ENCODE results near the gene SLC22A15.
"Not testable (repeated sequence)": the region's sequence is repeated elsewhere in the genome, so short reads cannot be mapped to it uniquely, and the experiment has no call there.

The SLC22A15 gene

DNA sequence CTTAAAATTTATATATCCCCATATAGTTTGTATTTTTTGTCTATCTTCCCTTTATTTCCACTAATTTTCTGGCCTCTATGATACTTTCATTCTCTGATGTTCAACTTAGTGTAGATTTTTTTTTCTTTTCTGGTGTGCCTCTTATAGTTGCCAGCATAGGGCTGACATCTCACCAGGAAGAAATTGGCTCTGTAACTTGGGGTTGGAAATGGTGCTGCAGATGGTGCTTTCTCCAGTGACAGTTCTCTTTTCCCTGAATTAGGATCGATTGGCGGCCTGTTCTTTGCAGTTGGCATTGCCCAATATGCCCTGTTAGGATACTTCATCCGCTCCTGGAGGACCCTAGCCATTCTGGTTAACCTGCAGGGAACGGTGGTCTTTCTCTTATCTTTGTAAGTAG is 50.3 kb downstream of the SLC22A15 start:
- Histone ChIP-seq H3K4me3 (ENCODE audit: low read length in 2 of 2) (no peak overlapping the region), H3K9ac (ENCODE audit: low read depth in 1 of 2, low read length in 2 of 2) (no peak overlapping the region), H3K27ac (ENCODE audit: low read depth in 2 of 2, low read length in 2 of 2) (no peak overlapping the region), H3K36me3 (ENCODE audit: control insufficient read depth in 2 of 2, insufficient read depth in 2 of 2, low read length in 2 of 2) (no peaks in the 10 kb centered on the region), H3K9me3 (ENCODE audit: control insufficient read depth in 2 of 2, low read length in 2 of 2) (no peaks in the 10 kb centered on the region), H3K27me3 (ENCODE audit: control insufficient read depth in 2 of 2, insufficient read depth in 2 of 2, low read length in 2 of 2) (no peaks in the 10 kb centered on the region), H3K4me1 (ENCODE audit: control insufficient read depth in 2 of 2, insufficient read depth in 2 of 2, low read length in 2 of 2) (no peaks in the 10 kb centered on the region)

DNA sequence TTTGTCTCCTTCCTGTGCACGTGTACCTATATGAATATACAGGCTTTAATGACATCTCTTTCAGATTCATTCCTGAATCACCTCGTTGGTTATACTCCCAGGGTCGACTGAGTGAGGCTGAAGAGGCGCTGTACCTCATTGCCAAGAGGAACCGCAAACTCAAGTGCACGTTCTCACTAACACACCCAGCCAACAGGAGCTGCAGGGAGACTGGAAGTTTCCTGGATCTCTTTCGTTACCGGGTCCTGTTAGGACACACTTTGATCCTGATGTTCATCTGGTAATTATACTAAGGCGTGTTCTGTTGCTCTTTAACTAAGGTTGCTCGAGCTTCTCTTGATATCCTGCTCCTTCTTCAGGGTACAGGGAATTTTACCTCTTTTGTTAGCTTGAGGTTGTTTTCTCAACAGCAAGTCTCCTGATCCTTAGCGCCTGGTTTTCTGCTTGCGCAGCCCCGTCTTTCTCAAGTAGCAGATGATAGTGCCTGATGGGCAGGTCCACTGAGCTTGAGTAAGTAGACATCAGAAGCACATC is 55.1 kb downstream of the SLC22A15 start:
- Histone ChIP-seq H3K9ac (ENCODE audit: low read depth in 1 of 2, low read length in 2 of 2) (no peak overlapping the region), H3K9me3 (ENCODE audit: control insufficient read depth in 2 of 2, low read length in 2 of 2) (no peaks in the 10 kb centered on the region), H3K4me1 (ENCODE audit: control insufficient read depth in 2 of 2, insufficient read depth in 2 of 2, low read length in 2 of 2) (no peaks in the 10 kb centered on the region), H3K27me3 (ENCODE audit: control insufficient read depth in 2 of 2, insufficient read depth in 2 of 2, low read length in 2 of 2) (no peaks in the 10 kb centered on the region), H3K27ac (ENCODE audit: low read depth in 2 of 2, low read length in 2 of 2) (no peak overlapping the region), H3K36me3 (ENCODE audit: control insufficient read depth in 2 of 2, insufficient read depth in 2 of 2, low read length in 2 of 2) (no peaks in the 10 kb centered on the region), H3K4me3 (ENCODE audit: low read length in 2 of 2) (peak overlapping the region in 1 of 2 donors; percentile 2)

DNA sequence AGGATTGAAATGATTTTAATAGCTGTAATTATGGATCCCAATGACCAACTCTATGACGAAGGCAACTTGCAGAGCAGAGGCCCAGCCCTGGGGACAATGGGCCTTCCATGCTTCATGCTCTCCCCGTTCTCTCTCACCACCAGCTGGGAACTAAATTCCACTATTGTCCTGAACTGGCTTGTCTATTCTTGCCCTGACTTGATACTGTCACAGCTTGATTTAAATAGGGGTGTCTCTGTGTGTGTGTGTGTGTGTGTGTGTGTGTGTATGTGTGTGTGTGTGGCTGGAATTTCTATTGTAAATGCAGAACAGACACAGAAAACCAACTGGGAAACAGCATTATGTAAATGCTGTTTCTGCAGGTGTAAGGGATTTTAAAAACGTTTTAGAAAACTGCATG is 57.0 kb downstream of the SLC22A15 start:
- no peaks in the 10 kb centered on the region for H3K27me3 ChIP-seq (ENCODE audit: control insufficient read depth in 2 of 2, insufficient read depth in 2 of 2, low read length in 2 of 2)
- H3K4me1 ChIP-seq (ENCODE audit: control insufficient read depth in 2 of 2, insufficient read depth in 2 of 2, low read length in 2 of 2), result no peaks in the 10 kb centered on the region
- no peaks in the 10 kb centered on the region for H3K36me3 ChIP-seq (ENCODE audit: control insufficient read depth in 2 of 2, insufficient read depth in 2 of 2, low read length in 2 of 2)
- no peak overlapping the region for H3K9ac ChIP-seq (ENCODE audit: low read depth in 1 of 2, low read length in 2 of 2)
- H3K9me3 ChIP-seq (ENCODE audit: control insufficient read depth in 2 of 2, low read length in 2 of 2), result no peaks in the 10 kb centered on the region
- no peak overlapping the region for H3K4me3 ChIP-seq (ENCODE audit: low read length in 2 of 2)
- H3K27ac ChIP-seq (ENCODE audit: low read depth in 2 of 2, low read length in 2 of 2), result no peak overlapping the region

DNA sequence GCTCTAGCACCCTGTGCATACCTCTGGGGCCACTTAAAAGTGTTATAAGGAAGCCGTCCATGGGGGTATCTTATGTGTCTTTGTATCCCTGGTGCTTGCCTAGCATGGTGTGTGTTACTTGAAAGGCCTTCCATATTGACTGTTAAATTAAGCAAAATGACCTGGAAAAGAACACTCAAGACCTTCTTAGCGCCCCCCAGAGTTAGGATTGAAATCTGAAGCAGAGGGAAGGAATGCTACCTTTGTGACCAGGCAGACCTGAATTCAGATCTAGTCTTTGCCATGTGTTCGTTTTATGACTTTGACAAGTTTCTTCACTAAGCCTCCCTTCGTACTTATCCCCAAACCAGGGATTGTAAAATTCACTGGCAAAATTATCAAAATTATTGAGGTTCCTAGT is 59.9 kb downstream of the SLC22A15 start:
- H3K36me3 ChIP-seq (ENCODE audit: control insufficient read depth in 2 of 2, insufficient read depth in 2 of 2, low read length in 2 of 2), result no peaks in the 10 kb centered on the region
- H3K4me1 ChIP-seq (ENCODE audit: control insufficient read depth in 2 of 2, insufficient read depth in 2 of 2, low read length in 2 of 2), result no peaks in the 10 kb centered on the region
- no peaks in the 10 kb centered on the region for H3K9me3 ChIP-seq (ENCODE audit: control insufficient read depth in 2 of 2, low read length in 2 of 2)
- H3K27me3 ChIP-seq (ENCODE audit: control insufficient read depth in 2 of 2, insufficient read depth in 2 of 2, low read length in 2 of 2), result no peaks in the 10 kb centered on the region
- H3K9ac ChIP-seq (ENCODE audit: low read depth in 1 of 2, low read length in 2 of 2), result no peak overlapping the region
- no peak overlapping the region for H3K27ac ChIP-seq (ENCODE audit: low read depth in 2 of 2, low read length in 2 of 2)
- no peak overlapping the region for H3K4me3 ChIP-seq (ENCODE audit: low read length in 2 of 2)

DNA sequence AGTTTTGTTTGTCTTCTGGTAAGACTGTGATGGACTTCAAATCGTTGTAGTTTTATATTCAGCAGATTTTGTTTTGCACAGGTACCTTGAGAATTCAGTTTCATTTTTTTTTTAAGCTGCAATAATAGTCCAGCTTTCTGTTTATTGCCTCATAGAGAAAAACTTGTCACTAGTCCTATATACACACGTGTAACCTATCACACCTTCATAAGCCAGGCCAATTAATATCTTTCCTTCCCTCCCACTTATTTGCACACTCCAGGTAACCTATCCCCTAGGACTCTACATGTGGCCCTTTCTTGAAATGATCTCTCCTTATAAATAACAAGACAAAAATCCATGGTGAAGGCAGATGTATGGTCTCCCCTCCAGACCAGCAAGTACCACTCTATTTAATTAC is 62.4 kb downstream of the SLC22A15 start:
- Histone ChIP-seq H3K4me3 (ENCODE audit: low read length in 2 of 2) (no peak overlapping the region), H3K4me1 (ENCODE audit: control insufficient read depth in 2 of 2, insufficient read depth in 2 of 2, low read length in 2 of 2) (no peaks in the 10 kb centered on the region), H3K9me3 (ENCODE audit: control insufficient read depth in 2 of 2, low read length in 2 of 2) (no peaks in the 10 kb centered on the region), H3K27ac (ENCODE audit: low read depth in 2 of 2, low read length in 2 of 2) (no peak overlapping the region), H3K27me3 (ENCODE audit: control insufficient read depth in 2 of 2, insufficient read depth in 2 of 2, low read length in 2 of 2) (no peaks in the 10 kb centered on the region), H3K9ac (ENCODE audit: low read depth in 1 of 2, low read length in 2 of 2) (no peak overlapping the region), H3K36me3 (ENCODE audit: control insufficient read depth in 2 of 2, insufficient read depth in 2 of 2, low read length in 2 of 2) (no peaks in the 10 kb centered on the region)

DNA sequence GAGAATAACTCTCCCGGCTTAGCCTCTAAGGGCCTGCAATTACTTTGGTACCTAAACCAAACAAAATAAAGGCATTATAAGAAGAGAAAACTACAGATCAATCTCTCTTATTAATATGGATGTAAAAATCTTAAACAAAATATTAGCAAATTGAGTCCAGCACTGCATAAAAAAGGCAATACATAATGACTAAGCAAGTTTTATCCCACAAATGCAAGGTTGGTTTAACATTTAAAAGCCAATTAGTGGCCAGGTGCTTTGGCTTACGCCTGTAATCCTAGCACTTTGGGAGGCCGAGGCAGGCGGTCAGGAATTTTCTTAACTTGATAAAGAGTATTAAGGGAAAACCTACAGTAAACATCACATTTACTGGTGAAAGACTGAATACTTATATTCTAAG is 67.8 kb downstream of the SLC22A15 start:
- Histone ChIP-seq H3K27ac (ENCODE audit: low read depth in 2 of 2, low read length in 2 of 2) (no peak overlapping the region), H3K4me1 (ENCODE audit: control insufficient read depth in 2 of 2, insufficient read depth in 2 of 2, low read length in 2 of 2) (no peaks in the 10 kb centered on the region), H3K4me3 (ENCODE audit: low read length in 2 of 2) (no peak overlapping the region), H3K36me3 (ENCODE audit: control insufficient read depth in 2 of 2, insufficient read depth in 2 of 2, low read length in 2 of 2) (no peaks in the 10 kb centered on the region), H3K27me3 (ENCODE audit: control insufficient read depth in 2 of 2, insufficient read depth in 2 of 2, low read length in 2 of 2) (no peaks in the 10 kb centered on the region), H3K9me3 (ENCODE audit: control insufficient read depth in 2 of 2, low read length in 2 of 2) (no peaks in the 10 kb centered on the region), H3K9ac (ENCODE audit: low read depth in 1 of 2, low read length in 2 of 2) (no peak overlapping the region)

DNA sequence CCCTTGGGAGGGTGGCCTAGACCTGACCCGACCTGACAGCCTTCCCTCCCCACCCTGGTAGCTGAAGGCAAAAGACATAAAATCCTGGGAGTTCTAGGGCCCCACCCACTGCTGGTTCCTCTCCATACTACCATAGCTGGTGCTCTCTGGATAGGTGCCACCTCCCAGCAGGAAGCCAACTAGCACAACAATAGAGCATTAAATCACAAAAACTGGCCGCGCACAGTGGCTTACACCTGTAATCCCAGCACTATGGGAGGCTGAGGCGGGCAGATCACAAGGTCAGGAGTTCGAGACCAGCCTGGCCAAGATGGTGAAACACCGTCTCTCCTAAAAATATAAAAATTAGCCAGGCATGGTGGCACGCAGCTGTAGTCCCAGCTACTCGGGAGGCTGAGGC is 70.6 kb downstream of the SLC22A15 start:
- not testable (repeated sequence) for H3K36me3 ChIP-seq (ENCODE audit: control insufficient read depth in 2 of 2, insufficient read depth in 2 of 2, low read length in 2 of 2); H3K9ac ChIP-seq (ENCODE audit: low read depth in 1 of 2, low read length in 2 of 2); H3K27ac ChIP-seq (ENCODE audit: low read depth in 2 of 2, low read length in 2 of 2); H3K9me3 ChIP-seq (ENCODE audit: control insufficient read depth in 2 of 2, low read length in 2 of 2); H3K27me3 ChIP-seq (ENCODE audit: control insufficient read depth in 2 of 2, insufficient read depth in 2 of 2, low read length in 2 of 2); H3K4me1 ChIP-seq (ENCODE audit: control insufficient read depth in 2 of 2, insufficient read depth in 2 of 2, low read length in 2 of 2); H3K4me3 ChIP-seq (ENCODE audit: low read length in 2 of 2)

DNA sequence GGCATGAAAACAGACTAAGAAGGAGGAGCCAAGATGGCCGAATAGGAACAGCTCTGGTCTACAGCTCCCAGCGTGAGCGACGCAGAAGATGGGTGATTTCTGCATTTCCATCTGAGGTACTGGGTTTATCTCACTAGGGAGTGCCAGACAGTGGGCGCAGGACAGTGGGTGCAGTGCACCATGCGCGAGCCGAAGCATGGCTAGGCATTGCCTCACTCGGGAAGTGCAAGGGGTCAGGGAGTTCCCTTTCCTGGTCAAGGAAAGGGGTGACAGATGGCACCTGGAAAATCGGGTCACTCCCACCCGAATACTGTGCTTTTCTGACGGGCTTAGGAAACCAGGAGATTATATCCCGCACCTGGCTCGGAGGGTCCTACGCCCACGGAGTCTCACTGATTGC is 75.6 kb downstream of the SLC22A15 start:
- not testable (repeated sequence) for H3K27me3 ChIP-seq (ENCODE audit: control insufficient read depth in 2 of 2, insufficient read depth in 2 of 2, low read length in 2 of 2); H3K9me3 ChIP-seq (ENCODE audit: control insufficient read depth in 2 of 2, low read length in 2 of 2); H3K9ac ChIP-seq (ENCODE audit: low read depth in 1 of 2, low read length in 2 of 2); H3K4me1 ChIP-seq (ENCODE audit: control insufficient read depth in 2 of 2, insufficient read depth in 2 of 2, low read length in 2 of 2); H3K4me3 ChIP-seq (ENCODE audit: low read length in 2 of 2); H3K27ac ChIP-seq (ENCODE audit: low read depth in 2 of 2, low read length in 2 of 2); H3K36me3 ChIP-seq (ENCODE audit: control insufficient read depth in 2 of 2, insufficient read depth in 2 of 2, low read length in 2 of 2)

DNA sequence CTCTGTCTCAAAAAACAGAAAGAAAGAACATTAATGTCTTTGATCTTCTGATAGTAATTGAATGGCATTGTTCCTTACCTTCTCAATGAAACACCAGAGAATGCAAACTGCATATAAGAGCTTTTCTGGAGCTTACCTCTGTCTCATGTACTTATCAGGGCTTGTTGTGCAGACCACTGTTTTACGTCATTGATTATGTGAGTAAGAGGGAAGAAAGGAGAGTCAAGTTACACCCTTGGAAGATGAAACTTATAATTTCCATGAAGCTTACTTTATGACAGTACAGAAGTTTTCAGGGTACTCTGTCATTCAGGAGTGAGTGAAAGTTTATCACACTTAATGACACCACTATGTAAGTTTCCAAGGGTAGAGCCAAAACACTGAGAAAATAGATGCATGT is 85.9 kb downstream of the SLC22A15 start:
- no peak overlapping the region for H3K9ac ChIP-seq (ENCODE audit: low read depth in 1 of 2, low read length in 2 of 2)
- H3K9me3 ChIP-seq (ENCODE audit: control insufficient read depth in 2 of 2, low read length in 2 of 2), result no peaks in the 10 kb centered on the region
- H3K27me3 ChIP-seq (ENCODE audit: control insufficient read depth in 2 of 2, insufficient read depth in 2 of 2, low read length in 2 of 2), result no peaks in the 10 kb centered on the region
- no peak overlapping the region for H3K27ac ChIP-seq (ENCODE audit: low read depth in 2 of 2, low read length in 2 of 2)
- no peak overlapping the region for H3K4me3 ChIP-seq (ENCODE audit: low read length in 2 of 2)
- H3K36me3 ChIP-seq (ENCODE audit: control insufficient read depth in 2 of 2, insufficient read depth in 2 of 2, low read length in 2 of 2), result no peaks in the 10 kb centered on the region
- no peaks in the 10 kb centered on the region for H3K4me1 ChIP-seq (ENCODE audit: control insufficient read depth in 2 of 2, insufficient read depth in 2 of 2, low read length in 2 of 2)

DNA sequence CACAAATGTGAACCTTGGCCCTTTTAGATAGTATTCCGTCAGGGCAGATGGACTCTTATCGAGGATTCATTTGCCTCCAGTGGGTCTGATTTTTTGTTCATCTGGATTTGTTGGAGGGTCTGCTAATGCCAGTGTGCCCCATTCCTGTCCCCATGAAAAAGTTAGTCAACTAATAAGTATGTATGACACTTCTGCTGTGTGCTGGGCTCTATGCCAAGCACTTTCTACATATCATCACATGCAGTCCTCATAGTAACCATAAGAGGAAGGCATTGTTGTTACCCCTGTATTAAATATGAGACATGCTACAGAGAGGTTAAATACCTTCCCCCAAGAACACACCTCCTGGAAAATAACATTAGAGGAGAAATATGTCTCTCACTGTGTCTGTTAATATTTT is 88.3 kb downstream of the SLC22A15 start:
- Histone ChIP-seq H3K36me3 (ENCODE audit: control insufficient read depth in 2 of 2, insufficient read depth in 2 of 2, low read length in 2 of 2) (no peaks in the 10 kb centered on the region), H3K9me3 (ENCODE audit: control insufficient read depth in 2 of 2, low read length in 2 of 2) (no peaks in the 10 kb centered on the region), H3K27ac (ENCODE audit: low read depth in 2 of 2, low read length in 2 of 2) (no peak overlapping the region), H3K9ac (ENCODE audit: low read depth in 1 of 2, low read length in 2 of 2) (no peak overlapping the region), H3K27me3 (ENCODE audit: control insufficient read depth in 2 of 2, insufficient read depth in 2 of 2, low read length in 2 of 2) (no peaks in the 10 kb centered on the region), H3K4me1 (ENCODE audit: control insufficient read depth in 2 of 2, insufficient read depth in 2 of 2, low read length in 2 of 2) (no peaks in the 10 kb centered on the region), H3K4me3 (ENCODE audit: low read length in 2 of 2) (no peak overlapping the region)

Data from mucosa of rectum (tissue), 2 donors.